ENCODE measurements around the gene FAM83G. TPM values are rescaled to one million over a fixed set of nuclear protein-coding genes. Genes with fewer than 3 reads are reported as not detected.

Gene FAM83G
- total RNA-seq, 1 experiment from 2014 or later: 24.3 TPM

GRCh38 chr17:18955009-18955408 lies 49.6 kb downstream of the FAM83G start:
- H3K9me3 ChIP-seq: no peaks in the 10 kb centered on the region
- Mint-ChIP-seq H3K27ac (ENCODE audit: unreplicated experiment) (no peak overlapping the region), H3K9me3 (ENCODE audit: unreplicated experiment) (no peaks in the 10 kb centered on the region), H3K4me1 (ENCODE audit: low read depth, unreplicated experiment) (no peaks in the 10 kb centered on the region), H3K27me3 (ENCODE audit: insufficient read depth, unreplicated experiment) (no peaks in the 10 kb centered on the region), H3K4me3 (ENCODE audit: unreplicated experiment) (no peak overlapping the region), H3K36me3 (ENCODE audit: insufficient read depth, unreplicated experiment) (no peaks in the 10 kb centered on the region)
- no peak for TF ChIP-seq CTCF (IDR thresholded peaks at IDR 0.05; ENCODE audit: insufficient read depth in 1 of 2, low read depth in 1 of 2, low read length in 1 of 2, severe bottlenecking in 1 of 2, unreplicated experiment in 1 of 2)
- ChIA-PET CTCF (interaction anchor here (0.7 kb wide), 1 partner anchor 50 kb away, joined by 3 read pairs; no protein-coding TSS in a partner anchor), POLR2A (no interaction called here)
- H3K27me3 ChIP-seq (replicated peaks; ENCODE audit: control insufficient read depth, insufficient read depth, low read length): no peaks in the 10 kb centered on the region
- intact Hi-C loops (cut with micrococcal nuclease; ENCODE audit: unreplicated experiment): no loop called here
- no TSS peak for BruUV-seq (replicated peaks)
- no peak for DNase-seq
- H3K4me1 ChIP-seq: no peaks in the 10 kb centered on the region; the same call in 1 of the 2 replicates
- no peaks in the 10 kb centered on the region for H3K36me3 ChIP-seq (ENCODE audit: control insufficient read depth, insufficient read depth, low read length)
- no peak overlapping the region for H3K4me3 ChIP-seq (ENCODE audit: low read depth, low read length)

GRCh38 chr17:18954321-18954720 lies 50.2 kb downstream of the FAM83G start:
- no peak for TF ChIP-seq CTCF (IDR thresholded peaks at IDR 0.05; ENCODE audit: insufficient read depth in 1 of 2, low read depth in 1 of 2, low read length in 1 of 2, severe bottlenecking in 1 of 2, unreplicated experiment in 1 of 2)
- Mint-ChIP-seq H3K36me3 (ENCODE audit: insufficient read depth, unreplicated experiment) (no peaks in the 10 kb centered on the region), H3K4me3 (ENCODE audit: unreplicated experiment) (no peak overlapping the region), H3K27ac (ENCODE audit: unreplicated experiment) (no peak overlapping the region), H3K4me1 (ENCODE audit: low read depth, unreplicated experiment) (no peaks in the 10 kb centered on the region), H3K27me3 (ENCODE audit: insufficient read depth, unreplicated experiment) (no peaks in the 10 kb centered on the region), H3K9me3 (ENCODE audit: unreplicated experiment) (no peaks in the 10 kb centered on the region)
- intact Hi-C loops (cut with micrococcal nuclease; ENCODE audit: unreplicated experiment): no loop called here
- Histone ChIP-seq H3K27me3 (replicated peaks; ENCODE audit: control insufficient read depth, insufficient read depth, low read length) (no peaks in the 10 kb centered on the region), H3K9me3 (no peaks in the 10 kb centered on the region), H3K4me3 (ENCODE audit: low read depth, low read length) (no peak overlapping the region), H3K4me1 (no peaks in the 10 kb centered on the region; the same call in 1 of the 2 replicates), H3K36me3 (ENCODE audit: control insufficient read depth, insufficient read depth, low read length) (no peaks in the 10 kb centered on the region)
- BruUV-seq (replicated peaks): no TSS peak
- ChIA-PET CTCF (interaction anchor here (0.7 kb wide), 1 partner anchor 51 kb away, joined by 3 read pairs; no protein-coding TSS in a partner anchor), POLR2A (no interaction called here)
- DNase-seq: no peak

- no peak overlapping the region for H3K4me3 ChIP-seq (ENCODE audit: low read depth, low read length)
- H3K27ac Mint-ChIP-seq (ENCODE audit: unreplicated experiment): no peak overlapping the region
- intact Hi-C loops (cut with micrococcal nuclease; ENCODE audit: unreplicated experiment): no loop called here
- H3K4me1 Mint-ChIP-seq (ENCODE audit: low read depth, unreplicated experiment): no peaks in the 10 kb centered on the region
- TF ChIP-seq CTCF (IDR thresholded peaks at IDR 0.05; ENCODE audit: insufficient read depth in 1 of 2, low read depth in 1 of 2, low read length in 1 of 2, severe bottlenecking in 1 of 2, unreplicated experiment in 1 of 2): no peak
- POLR2A ChIA-PET: no interaction called here
- no peak for DNase-seq
- H3K27me3 Mint-ChIP-seq (ENCODE audit: insufficient read depth, unreplicated experiment): no peaks in the 10 kb centered on the region
- H3K4me1 ChIP-seq: no peaks in the 10 kb centered on the region; the same call in 1 of the 2 replicates
- no peaks in the 10 kb centered on the region for H3K9me3 ChIP-seq
- CTCF ChIA-PET: interaction anchor here (1.3 kb wide), 1 partner anchor 8 kb away, joined by 6 read pairs; no protein-coding TSS in a partner anchor
- H3K4me3 Mint-ChIP-seq (ENCODE audit: unreplicated experiment): no peak overlapping the region
- H3K27me3 ChIP-seq (replicated peaks; ENCODE audit: control insufficient read depth, insufficient read depth, low read length): no peaks in the 10 kb centered on the region
- H3K9me3 Mint-ChIP-seq (ENCODE audit: unreplicated experiment): no peaks in the 10 kb centered on the region
- no TSS peak for BruUV-seq (replicated peaks)
- H3K36me3 ChIP-seq (ENCODE audit: control insufficient read depth, insufficient read depth, low read length): no peaks in the 10 kb centered on the region
- H3K36me3 Mint-ChIP-seq (ENCODE audit: insufficient read depth, unreplicated experiment): no peaks in the 10 kb centered on the region
Observed at GRCh38 chr17:18953231-18953728, 51.3 kb downstream of the FAM83G start.

Data from Caco-2 (cell line).